Measurements from ENCODE around the gene FBXW9. TPM values are rescaled to one million over a fixed set of nuclear protein-coding genes. Genes with fewer than 3 reads are reported as not detected.

FBXW9 gene
- total RNA-seq, 1 experiment from 2014 or later: 6.7 TPM

DNA sequence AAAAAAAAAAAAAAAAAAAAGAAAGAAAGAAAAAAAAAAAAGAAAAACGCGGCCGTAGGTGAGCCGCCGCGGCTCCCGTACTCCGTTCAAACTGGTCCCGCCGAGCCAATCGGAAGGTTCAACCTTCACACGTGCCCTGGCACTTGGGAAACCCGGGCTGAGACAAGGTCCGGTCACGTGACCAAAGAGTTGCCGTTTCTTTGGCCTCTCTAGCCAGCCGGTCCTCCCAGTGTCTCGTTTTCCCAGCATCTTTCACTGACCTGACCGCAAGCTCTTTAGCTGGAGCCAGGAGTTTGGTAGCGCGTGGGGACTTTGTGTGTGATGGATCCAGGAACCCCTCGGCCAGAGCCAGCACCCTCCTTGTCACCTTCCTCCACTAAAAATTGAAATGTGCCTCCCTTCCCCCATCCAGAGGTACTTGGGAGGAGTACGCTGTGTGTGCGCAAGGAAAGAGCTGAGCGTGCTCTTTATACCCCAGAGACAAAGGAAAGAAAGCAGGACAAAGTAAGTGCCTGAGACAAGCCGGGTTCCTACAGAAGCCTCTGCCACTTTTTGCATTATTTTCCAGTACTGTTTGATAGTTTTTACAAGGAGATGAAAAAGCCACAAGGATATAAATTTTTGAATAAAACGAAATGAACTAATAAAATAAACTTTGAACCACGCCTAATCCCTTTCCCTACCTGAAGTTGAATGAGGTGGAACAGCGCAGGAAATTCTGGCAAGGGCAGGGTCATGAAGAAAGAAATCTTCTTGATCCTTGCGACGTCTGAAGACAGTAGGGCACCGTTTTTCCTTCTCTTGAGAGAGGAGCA lies 26.3 kb upstream of the FBXW9 start:
- peak; percentile 91 for DNase-seq
- TSS peak; percentile 97 for BruUV-seq (replicated peaks)
- peaks cover 42% of the 10 kb centered on the region for H3K36me3 Mint-ChIP-seq (ENCODE audit: insufficient read depth, unreplicated experiment)
- intact Hi-C loops (cut with micrococcal nuclease; ENCODE audit: unreplicated experiment): no loop called here
- peak overlapping the region; percentile 89 for H3K27ac Mint-ChIP-seq (ENCODE audit: unreplicated experiment)
- H3K4me1 Mint-ChIP-seq (ENCODE audit: low read depth, unreplicated experiment): peaks cover 15% of the 10 kb centered on the region
- CTCF ChIA-PET: interaction anchor here (0.6 to 1.0 kb wide), 3 partner anchors 10 to 212 kb away, joined by 3 to 4 read pairs (median 4); no protein-coding TSS in a partner anchor
- H3K27me3 Mint-ChIP-seq (ENCODE audit: unreplicated experiment): no peaks in the 10 kb centered on the region
- TF ChIP-seq, protein P1, sequence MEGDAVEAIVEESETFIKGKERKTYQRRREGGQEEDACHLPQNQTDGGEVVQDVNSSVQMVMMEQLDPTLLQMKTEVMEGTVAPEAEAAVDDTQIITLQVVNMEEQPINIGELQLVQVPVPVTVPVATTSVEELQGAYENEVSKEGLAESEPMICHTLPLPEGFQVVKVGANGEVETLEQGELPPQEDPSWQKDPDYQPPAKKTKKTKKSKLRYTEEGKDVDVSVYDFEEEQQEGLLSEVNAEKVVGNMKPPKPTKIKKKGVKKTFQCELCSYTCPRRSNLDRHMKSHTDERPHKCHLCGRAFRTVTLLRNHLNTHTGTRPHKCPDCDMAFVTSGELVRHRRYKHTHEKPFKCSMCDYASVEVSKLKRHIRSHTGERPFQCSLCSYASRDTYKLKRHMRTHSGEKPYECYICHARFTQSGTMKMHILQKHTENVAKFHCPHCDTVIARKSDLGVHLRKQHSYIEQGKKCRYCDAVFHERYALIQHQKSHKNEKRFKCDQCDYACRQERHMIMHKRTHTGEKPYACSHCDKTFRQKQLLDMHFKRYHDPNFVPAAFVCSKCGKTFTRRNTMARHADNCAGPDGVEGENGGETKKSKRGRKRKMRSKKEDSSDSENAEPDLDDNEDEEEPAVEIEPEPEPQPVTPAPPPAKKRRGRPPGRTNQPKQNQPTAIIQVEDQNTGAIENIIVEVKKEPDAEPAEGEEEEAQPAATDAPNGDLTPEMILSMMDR (IDR thresholded peaks at IDR 0.05; ENCODE audit: unreplicated experiment): no peak
- H3K9me3 Mint-ChIP-seq (ENCODE audit: low read depth, unreplicated experiment): no peaks in the 10 kb centered on the region
- peak overlapping the region; percentile 96 for H3K4me3 Mint-ChIP-seq (ENCODE audit: low read depth, unreplicated experiment)

DNA sequence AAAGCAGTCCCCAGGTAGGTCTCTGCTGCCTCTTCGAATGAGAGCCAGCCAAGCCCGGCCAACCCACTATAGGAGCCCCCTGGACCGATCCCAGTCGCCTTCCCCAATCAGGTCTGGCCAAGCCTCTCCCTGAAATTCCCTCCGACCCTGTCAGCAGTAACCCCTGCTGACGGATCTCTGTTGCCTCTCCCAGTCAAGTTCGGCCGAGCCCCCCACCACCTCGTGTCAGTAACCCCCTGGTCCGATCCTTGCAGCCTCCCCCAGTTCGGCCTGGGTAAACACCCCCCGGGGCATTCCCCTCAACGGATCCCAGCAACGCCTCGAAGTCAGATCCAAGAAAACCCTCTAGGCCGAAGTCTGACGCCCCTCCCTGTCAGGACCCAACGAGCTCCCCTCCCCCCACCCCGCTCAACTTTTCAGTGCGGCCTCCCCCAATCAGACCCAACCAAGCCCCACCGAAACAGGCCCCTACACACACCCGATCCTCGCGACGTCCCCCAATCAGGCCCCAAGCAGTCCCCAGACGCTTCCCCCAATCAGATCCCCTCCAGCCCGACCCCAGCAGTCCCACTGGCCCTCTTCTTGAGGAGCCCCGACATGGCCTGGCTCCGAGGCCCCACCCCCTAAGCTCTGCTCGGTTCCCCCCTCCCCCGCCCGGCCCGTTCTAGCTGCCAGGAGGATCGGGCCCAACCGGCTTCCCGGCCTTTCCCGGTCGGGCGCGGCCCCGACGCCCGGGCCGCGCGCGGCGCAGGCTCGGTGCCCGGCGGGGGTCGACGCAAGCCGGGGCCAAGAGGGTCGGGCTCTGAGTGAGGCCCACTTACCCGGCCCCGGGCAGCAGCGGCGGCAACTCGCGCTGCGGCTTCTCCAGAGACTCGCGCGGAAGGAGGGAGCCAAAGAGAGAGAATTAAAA lies 25.5 kb upstream of the FBXW9 start:
- CTCF ChIA-PET: interaction anchor here (0.6 to 1.0 kb wide), 5 partner anchors 11 to 996 kb away, joined by 3 to 6 read pairs (median 4); no protein-coding TSS in a partner anchor
- intact Hi-C loops (cut with micrococcal nuclease; ENCODE audit: unreplicated experiment): no loop called here
- H3K27ac Mint-ChIP-seq (ENCODE audit: unreplicated experiment): peak overlapping the region; percentile 89
- H3K27me3 Mint-ChIP-seq (ENCODE audit: unreplicated experiment): no peaks in the 10 kb centered on the region
- DNase-seq: peak; percentile 50
- peaks cover 15% of the 10 kb centered on the region for H3K4me1 Mint-ChIP-seq (ENCODE audit: low read depth, unreplicated experiment)
- H3K9me3 Mint-ChIP-seq (ENCODE audit: low read depth, unreplicated experiment): no peaks in the 10 kb centered on the region
- no TSS peak for BruUV-seq (replicated peaks)
- TF ChIP-seq, protein P1 (IDR thresholded peaks at IDR 0.05; ENCODE audit: unreplicated experiment): no peak
- H3K4me3 Mint-ChIP-seq (ENCODE audit: low read depth, unreplicated experiment): peak overlapping the region; percentile 96
- peaks cover 45% of the 10 kb centered on the region for H3K36me3 Mint-ChIP-seq (ENCODE audit: insufficient read depth, unreplicated experiment)

DNA sequence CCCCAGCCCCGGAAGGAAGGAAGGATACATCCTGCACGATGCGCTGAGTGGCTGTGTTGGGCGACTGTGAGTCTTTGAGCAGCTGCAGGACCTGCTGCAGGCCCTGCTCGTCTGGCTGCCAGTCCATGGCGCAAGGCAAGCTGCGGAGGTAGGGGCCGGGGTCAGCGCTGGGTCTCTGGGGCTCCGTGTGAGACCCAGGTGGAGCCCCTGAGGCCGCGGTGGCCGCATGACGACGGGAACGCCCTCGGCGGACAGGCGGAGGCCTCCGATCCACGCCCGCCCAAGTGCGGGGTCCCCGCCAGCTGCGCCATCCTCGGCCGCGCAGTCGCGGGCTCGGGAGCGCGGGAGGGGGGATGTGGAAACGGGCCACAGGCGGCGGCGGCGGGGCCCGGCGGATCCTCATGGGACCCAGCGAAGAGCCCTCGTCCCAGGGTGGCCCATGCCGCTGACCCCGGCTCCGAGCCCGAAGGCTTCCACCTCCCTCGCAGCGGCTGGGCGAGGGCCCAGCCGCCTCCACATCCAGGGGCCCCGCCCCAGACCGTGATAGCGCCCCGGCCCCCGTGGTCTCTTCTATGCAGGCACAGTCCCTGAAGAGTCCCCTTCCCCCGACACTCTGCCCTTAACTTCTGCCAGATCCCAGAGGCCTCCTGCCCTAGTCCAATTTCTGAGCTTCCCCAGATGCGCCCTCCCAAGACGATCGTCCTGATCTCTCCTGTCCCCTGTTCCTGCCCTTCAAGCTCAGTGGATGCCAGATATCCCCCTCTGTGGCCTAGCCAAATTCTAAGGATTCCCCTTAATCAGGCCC lies 24.6 kb upstream of the FBXW9 start:
- TF ChIP-seq, protein P1 (IDR thresholded peaks at IDR 0.05; ENCODE audit: unreplicated experiment): no peak
- CTCF ChIA-PET: interaction anchor here (0.5 to 0.7 kb wide), 3 partner anchors 37 to 995 kb away, joined by 3 to 4 read pairs (median 3); no protein-coding TSS in a partner anchor
- H3K4me1 Mint-ChIP-seq (ENCODE audit: low read depth, unreplicated experiment): peaks cover 15% of the 10 kb centered on the region
- H3K9me3 Mint-ChIP-seq (ENCODE audit: low read depth, unreplicated experiment): no peaks in the 10 kb centered on the region
- BruUV-seq (replicated peaks): no TSS peak
- peaks cover 52% of the 10 kb centered on the region for H3K36me3 Mint-ChIP-seq (ENCODE audit: insufficient read depth, unreplicated experiment)
- peak overlapping the region; percentile 89 for H3K27ac Mint-ChIP-seq (ENCODE audit: unreplicated experiment)
- peak overlapping the region; percentile 96 for H3K4me3 Mint-ChIP-seq (ENCODE audit: low read depth, unreplicated experiment)
- intact Hi-C loops (cut with micrococcal nuclease; ENCODE audit: unreplicated experiment): no loop called here
- H3K27me3 Mint-ChIP-seq (ENCODE audit: unreplicated experiment): no peaks in the 10 kb centered on the region
- DNase-seq: no peak

DNA sequence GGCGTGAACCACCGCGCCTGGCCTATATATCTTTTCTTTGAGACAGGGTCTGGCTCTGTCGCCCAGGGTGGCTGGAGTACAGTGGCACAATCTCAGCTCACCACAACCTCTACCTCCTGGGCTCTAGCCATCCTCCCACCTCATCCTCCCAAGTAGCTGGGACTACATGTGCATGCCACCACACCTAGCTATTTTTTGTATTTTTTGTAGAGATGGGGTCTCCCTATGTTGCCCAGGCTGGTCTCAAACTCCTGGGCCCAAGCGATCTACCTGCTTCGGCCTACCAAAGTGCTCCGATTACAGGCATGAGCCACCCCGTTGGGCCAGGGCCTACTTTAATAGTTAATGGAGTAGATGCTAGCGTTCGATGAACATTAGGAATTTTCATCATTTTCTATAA lies 23.9 kb upstream of the FBXW9 start:
- Mint-ChIP-seq H3K36me3 (ENCODE audit: insufficient read depth, unreplicated experiment) (peaks cover 52% of the 10 kb centered on the region), H3K4me3 (ENCODE audit: low read depth, unreplicated experiment) (peak overlapping the region; percentile 96), H3K4me1 (ENCODE audit: low read depth, unreplicated experiment) (peaks cover 15% of the 10 kb centered on the region), H3K9me3 (ENCODE audit: low read depth, unreplicated experiment) (no peaks in the 10 kb centered on the region), H3K27ac (ENCODE audit: unreplicated experiment) (no peak overlapping the region), H3K27me3 (ENCODE audit: unreplicated experiment) (no peaks in the 10 kb centered on the region)
- DNase-seq: no peak
- intact Hi-C loops (cut with micrococcal nuclease; ENCODE audit: unreplicated experiment): no loop called here
- TF ChIP-seq, protein P1 (IDR thresholded peaks at IDR 0.05; ENCODE audit: unreplicated experiment): no peak
- no TSS peak for BruUV-seq (replicated peaks)
- CTCF ChIA-PET: no interaction called here

Measured in Calu3 (cell line).